VCaP (cell line): ENCODE data around the gene SLC12A4.
"Not testable (repeated sequence)": the region's sequence is repeated elsewhere in the genome, so short reads cannot be mapped to it uniquely, and the experiment has no call there.

Experiments
- H3K27ac ChIP-seq: fragments of 450-650 bp; 2 replicates; pipeline ENCODE4 v1.5.1; 2017
- CTCF ChIP-seq: fragments of 450-650 bp; conservative IDR thresholded peaks from 2 replicates; pipeline ENCODE4 v1.5.1; 2017; ENCODE audit warnings: mild to moderate bottlenecking, moderate library complexity

The SLC12A4 gene

DNA sequence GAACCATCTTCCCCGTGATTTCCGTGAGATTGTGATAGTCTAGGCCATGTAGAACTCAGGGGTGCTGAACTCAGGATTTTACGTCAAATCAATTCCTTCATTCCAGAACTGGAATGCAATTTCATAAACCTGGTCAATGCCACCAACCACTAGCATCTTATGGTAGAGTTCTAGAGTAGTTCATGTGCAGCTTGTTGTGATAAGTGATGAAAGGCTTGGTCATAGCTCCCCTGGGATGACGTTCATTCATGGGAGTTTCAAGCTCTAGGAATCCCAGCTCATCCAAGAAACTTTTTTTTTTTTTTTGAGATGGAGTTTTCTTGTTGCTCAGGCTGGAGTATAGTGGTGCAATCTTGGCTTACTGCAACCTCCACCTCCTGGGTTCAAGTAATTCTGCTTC, 34.6 kb upstream of the SLC12A4 start:
- TF ChIP-seq CTCF, result no peak
- no peak overlapping the region for H3K27ac ChIP-seq

GRCh38 chr16:68000450-68000849, 32.0 kb upstream of the SLC12A4 start:
- TF ChIP-seq CTCF, result no peak
- no peak overlapping the region for H3K27ac ChIP-seq

GRCh38 chr16:67999985-68000384, 31.5 kb upstream of the SLC12A4 start:
- H3K27ac ChIP-seq, result no peak overlapping the region
- TF ChIP-seq CTCF, result no peak

GRCh38 chr16:67998779-67999688, 30.6 kb upstream of the SLC12A4 start, which contains the start of gene DPEP2:
Gene DPEP2, minus strand, starts transcription at chr16:67999484. Its CDS starts 6,272 bp downstream, at chr16:67993212.
- not testable (repeated sequence) for H3K27ac ChIP-seq

DNA sequence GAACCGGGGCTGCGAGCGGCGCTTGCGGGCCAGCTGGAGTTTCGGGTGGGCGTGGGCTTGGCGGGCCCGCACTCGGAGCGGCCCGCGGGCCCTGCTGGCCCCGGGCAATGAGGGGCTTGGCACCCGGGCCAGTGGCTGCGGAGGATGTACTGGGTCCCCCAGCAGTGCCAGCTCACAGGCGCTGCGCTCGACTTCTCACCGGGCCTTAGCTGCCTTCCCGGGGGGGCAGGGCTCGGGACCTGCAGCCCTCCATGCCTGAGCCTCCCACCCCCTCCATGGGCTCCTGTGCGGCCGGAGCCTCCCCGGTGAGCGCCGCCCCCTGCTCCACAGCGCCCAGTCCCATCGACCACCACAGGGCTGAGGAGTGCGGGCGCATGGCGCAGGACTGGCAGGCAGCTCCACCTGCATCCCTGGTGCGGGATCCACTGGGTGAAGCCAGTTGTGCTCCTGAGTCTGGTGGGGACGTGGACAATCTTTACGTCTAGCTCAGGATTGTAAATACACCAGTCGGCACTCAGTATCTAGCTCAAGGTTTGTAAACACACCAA, 29.9 kb upstream of the SLC12A4 start:
- H3K27ac ChIP-seq, result not testable (repeated sequence)

DNA sequence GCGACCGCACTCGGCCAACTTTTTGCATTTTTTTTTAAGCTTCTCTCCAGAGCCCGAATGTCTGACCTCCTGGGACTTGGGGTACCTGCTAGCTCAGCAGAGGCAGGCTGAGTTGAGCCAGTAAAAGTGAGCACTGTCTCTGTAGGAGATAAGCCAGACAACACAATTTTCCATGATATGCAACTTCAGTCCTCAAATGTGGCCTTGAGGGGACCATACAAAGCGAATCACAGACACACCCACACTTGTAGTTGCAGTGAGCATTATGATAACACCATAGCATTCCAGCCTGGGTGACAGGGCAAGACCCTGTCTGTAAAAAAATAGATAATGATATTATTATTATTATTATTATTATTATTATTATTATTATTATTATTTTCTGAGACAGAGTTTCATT, 28.2 kb upstream of the SLC12A4 start:
- no peak overlapping the region for H3K27ac ChIP-seq
- TF ChIP-seq CTCF, result no peak

- no peak overlapping the region for H3K27ac ChIP-seq
- TF ChIP-seq CTCF, result no peak
These were observed 27.0 kb upstream of the SLC12A4 start for GRCh38 chr16:67995423-67995822.

GRCh38 chr16:67994040-67994408, 25.6 kb upstream of the SLC12A4 start:
- not testable (repeated sequence) for H3K27ac ChIP-seq

DNA sequence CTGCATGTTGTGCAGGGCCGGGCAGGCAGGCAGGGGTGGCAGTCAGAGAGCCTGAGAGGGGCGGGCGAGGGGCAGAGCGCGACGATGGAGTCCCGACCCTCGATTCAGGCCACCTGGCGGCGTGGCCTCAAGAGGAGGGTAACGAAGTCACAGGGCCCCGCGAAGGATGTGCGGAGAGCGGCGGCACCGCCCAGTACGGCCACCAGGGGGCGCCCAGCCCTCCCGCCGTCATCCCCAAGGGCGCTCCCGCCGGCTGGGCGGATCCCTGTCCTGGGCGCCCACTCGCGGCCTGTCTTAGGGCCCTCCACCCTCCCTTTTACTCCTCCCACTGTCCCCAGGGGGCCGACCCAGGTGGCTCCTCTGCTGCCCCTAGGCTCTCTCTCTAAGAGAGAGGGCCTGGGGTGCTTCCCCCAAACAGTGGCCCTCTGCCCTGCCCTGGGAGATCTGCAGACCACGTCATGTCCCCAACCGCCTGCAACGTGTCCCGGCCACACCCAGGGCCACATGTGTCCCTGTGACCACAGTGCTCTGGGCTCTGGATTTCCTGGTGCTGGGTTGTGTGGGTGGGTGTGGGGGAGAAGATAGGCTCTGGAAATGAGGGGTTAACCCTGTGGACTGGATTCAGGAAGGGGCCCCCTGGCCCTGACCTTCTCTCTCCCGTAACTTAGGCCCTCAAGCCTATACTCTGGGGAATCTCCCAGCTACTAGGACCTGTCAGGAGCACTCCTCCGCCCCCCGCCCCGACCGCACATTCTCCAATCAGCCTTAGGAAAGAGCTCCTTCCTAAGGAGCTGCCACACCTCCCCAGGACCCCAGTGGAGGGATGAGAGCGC, 25.0 kb upstream of the SLC12A4 start:
- TF ChIP-seq CTCF, result peak; percentile 88
- no peak overlapping the region for H3K27ac ChIP-seq
